Muscle layer of colon (tissue), 2 donors: Measurements from ENCODE around the gene TBX5.

ENCODE experiments used
- H3K27ac ChIP-seq: one replicate; pipeline ENCODE4 v1.7.0; 2013; ENCODE audit warnings: low read depth, mild to moderate bottlenecking, low read length, moderate library complexity
- H3K27me3 ChIP-seq, 2 donors: one replicate each; pipeline ENCODE4 v1.7.0; 2013; ENCODE audit warnings: low read length in 2 of 2, mild to moderate bottlenecking in 2 of 2; ENCODE audit not compliant: insufficient read depth in 2 of 2, control insufficient read depth in 1 of 2
- H3K36me3 ChIP-seq: one replicate; pipeline ENCODE4 v1.7.0; 2013; ENCODE audit warnings: mild to moderate bottlenecking, low read length; ENCODE audit not compliant: insufficient read depth
- H3K4me1 ChIP-seq: one replicate; pipeline ENCODE4 v1.7.0; 2013; ENCODE audit warnings: mild to moderate bottlenecking, low read length; ENCODE audit not compliant: insufficient read depth
- H3K4me3 ChIP-seq, 2 donors: one replicate each; pipeline ENCODE4 v1.7.0; 2013; ENCODE audit warnings: low read length in 2 of 2, low read depth in 1 of 2, mild to moderate bottlenecking in 1 of 2, moderate library complexity in 1 of 2
- H3K9ac ChIP-seq: one replicate; pipeline ENCODE4 v1.7.0; 2013; ENCODE audit warnings: low read length
- H3K9me3 ChIP-seq: one replicate; pipeline ENCODE4 v1.7.0; 2013; ENCODE audit warnings: mild to moderate bottlenecking, low read length
- donor health status: abdominal sarcoma.
- donor health status: Adenocarcinoma of cecum.

Gene TBX5

GRCh38 chr12:114328292-114328691, 77.7 kb downstream of the TBX5 start:
- Histone ChIP-seq H3K9me3 (no peaks in the 10 kb centered on the region), H3K9ac (no peak overlapping the region), H3K27ac (no peak overlapping the region), H3K36me3 (no peaks in the 10 kb centered on the region), H3K4me1 (no peaks in the 10 kb centered on the region), H3K27me3 (no peaks in the 10 kb centered on the region), H3K4me3 (no peak overlapping the region)

- no peak overlapping the region for H3K27ac ChIP-seq
- H3K36me3 ChIP-seq: no peaks in the 10 kb centered on the region
- no peak overlapping the region for H3K4me3 ChIP-seq
- no peaks in the 10 kb centered on the region for H3K27me3 ChIP-seq
- H3K4me1 ChIP-seq: no peaks in the 10 kb centered on the region
- no peak overlapping the region for H3K9ac ChIP-seq
- no peaks in the 10 kb centered on the region for H3K9me3 ChIP-seq
Measured at GRCh38 chr12:114327765-114328164, 78.2 kb downstream of the TBX5 start.

GRCh38 chr12:114321524-114321923, 84.4 kb downstream of the TBX5 start:
- no peaks in the 10 kb centered on the region for H3K36me3 ChIP-seq
- no peaks in the 10 kb centered on the region for H3K4me1 ChIP-seq
- H3K27ac ChIP-seq: no peak overlapping the region
- no peak overlapping the region for H3K4me3 ChIP-seq
- no peaks in the 10 kb centered on the region for H3K27me3 ChIP-seq
- H3K9me3 ChIP-seq: no peaks in the 10 kb centered on the region
- no peak overlapping the region for H3K9ac ChIP-seq

- Histone ChIP-seq H3K36me3 (no peaks in the 10 kb centered on the region), H3K27ac (no peak overlapping the region), H3K4me3 (no peak overlapping the region), H3K9ac (no peak overlapping the region), H3K9me3 (no peaks in the 10 kb centered on the region), H3K4me1 (no peaks in the 10 kb centered on the region), H3K27me3 (no peaks in the 10 kb centered on the region)
Measured at GRCh38 chr12:114320968-114321367, 85.0 kb downstream of the TBX5 start.

- H3K9me3 ChIP-seq: no peaks in the 10 kb centered on the region
- no peaks in the 10 kb centered on the region for H3K27me3 ChIP-seq
- H3K36me3 ChIP-seq: no peaks in the 10 kb centered on the region
- H3K9ac ChIP-seq: no peak overlapping the region
- no peak overlapping the region for H3K4me3 ChIP-seq
- H3K27ac ChIP-seq: no peak overlapping the region
- H3K4me1 ChIP-seq: no peaks in the 10 kb centered on the region
Measured at GRCh38 chr12:114320101-114320500, 85.8 kb downstream of the TBX5 start.

GRCh38 chr12:114319422-114319821, 86.5 kb downstream of the TBX5 start:
- Histone ChIP-seq H3K9ac (no peak overlapping the region), H3K4me1 (no peaks in the 10 kb centered on the region), H3K36me3 (no peaks in the 10 kb centered on the region), H3K9me3 (no peaks in the 10 kb centered on the region), H3K27me3 (no peaks in the 10 kb centered on the region), H3K4me3 (no peak overlapping the region), H3K27ac (no peak overlapping the region)

GRCh38 chr12:114318984-114319383, 87.0 kb downstream of the TBX5 start:
- Histone ChIP-seq H3K9me3 (no peaks in the 10 kb centered on the region), H3K4me1 (no peaks in the 10 kb centered on the region), H3K36me3 (no peaks in the 10 kb centered on the region), H3K27me3 (no peaks in the 10 kb centered on the region), H3K4me3 (no peak overlapping the region), H3K27ac (no peak overlapping the region), H3K9ac (no peak overlapping the region)

- Histone ChIP-seq H3K4me3 (no peak overlapping the region), H3K4me1 (no peaks in the 10 kb centered on the region), H3K9ac (no peak overlapping the region), H3K27ac (no peak overlapping the region), H3K9me3 (no peaks in the 10 kb centered on the region), H3K27me3 (peaks cover 0 to 3% of the 10 kb centered on the region in 2 donors), H3K36me3 (no peaks in the 10 kb centered on the region)
Measured at GRCh38 chr12:114316076-114316475, 89.9 kb downstream of the TBX5 start.

GRCh38 chr12:114314974-114315720, 90.8 kb downstream of the TBX5 start:
- Histone ChIP-seq H3K36me3 (no peaks in the 10 kb centered on the region), H3K4me3 (no peak overlapping the region), H3K4me1 (no peaks in the 10 kb centered on the region), H3K9me3 (no peaks in the 10 kb centered on the region), H3K27me3 (peaks cover 0 to 3% of the 10 kb centered on the region in 2 donors), H3K27ac (no peak overlapping the region), H3K9ac (no peak overlapping the region)

GRCh38 chr12:114314403-114314802, 91.5 kb downstream of the TBX5 start:
- no peaks in the 10 kb centered on the region for H3K9me3 ChIP-seq
- peaks cover 0 to 3% of the 10 kb centered on the region in 2 donors for H3K27me3 ChIP-seq

GRCh38 chr12:114313910-114314309, 92.0 kb downstream of the TBX5 start:
- Histone ChIP-seq H3K9me3 (no peaks in the 10 kb centered on the region), H3K36me3 (no peaks in the 10 kb centered on the region), H3K27ac (no peak overlapping the region), H3K4me1 (no peaks in the 10 kb centered on the region), H3K9ac (no peak overlapping the region), H3K27me3 (peaks cover 0 to 3% of the 10 kb centered on the region in 2 donors), H3K4me3 (no peak overlapping the region)

More at GRCh38 chr12:114314403-114314802, 91.5 kb downstream of the TBX5 start:
- H3K4me1 ChIP-seq: no peaks in the 10 kb centered on the region
- no peaks in the 10 kb centered on the region for H3K36me3 ChIP-seq
- H3K9ac ChIP-seq: no peak overlapping the region
- H3K4me3 ChIP-seq: no peak overlapping the region
- no peak overlapping the region for H3K27ac ChIP-seq

- no peak overlapping the region for H3K27ac ChIP-seq
- no peak overlapping the region for H3K4me3 ChIP-seq
- H3K27me3 ChIP-seq: peaks cover 0 to 3% of the 10 kb centered on the region in 2 donors
- no peaks in the 10 kb centered on the region for H3K36me3 ChIP-seq
- H3K4me1 ChIP-seq: no peaks in the 10 kb centered on the region
- H3K9ac ChIP-seq: no peak overlapping the region
- no peaks in the 10 kb centered on the region for H3K9me3 ChIP-seq
Measured at GRCh38 chr12:114311974-114312373, 94.0 kb downstream of the TBX5 start.
